Stimulated activated naive CD4-positive, alpha-beta T cell (primary cell): ENCODE results near the gene LDLRAD4.

Experiments
- DNase-seq, 6 experiments: peaks; one replicate each; lab custom pipeline; 2025; lab: John Stamatoyannopoulos, UW

Gene LDLRAD4

GRCh38 chr18:13550418-13551304 lies 332.1 kb downstream of the LDLRAD4 start:
- DNase-seq: no peak

DNA sequence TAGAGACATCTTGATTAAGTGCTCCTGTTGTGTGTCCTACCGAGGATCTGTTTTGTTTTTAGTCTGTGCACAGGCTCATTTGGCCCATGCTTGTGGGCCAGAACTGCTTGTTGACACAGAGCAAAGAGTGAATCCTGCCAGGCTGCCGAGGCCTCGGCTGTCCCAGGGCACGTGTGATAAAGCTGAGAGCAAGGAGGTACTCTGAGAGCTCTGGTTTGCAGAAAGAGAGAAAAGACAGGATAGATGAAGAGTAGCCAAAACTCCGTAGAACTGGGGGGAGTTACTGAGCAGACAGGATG lies 332.7 kb downstream of the LDLRAD4 start:
- DNase-seq: no peak

DNA sequence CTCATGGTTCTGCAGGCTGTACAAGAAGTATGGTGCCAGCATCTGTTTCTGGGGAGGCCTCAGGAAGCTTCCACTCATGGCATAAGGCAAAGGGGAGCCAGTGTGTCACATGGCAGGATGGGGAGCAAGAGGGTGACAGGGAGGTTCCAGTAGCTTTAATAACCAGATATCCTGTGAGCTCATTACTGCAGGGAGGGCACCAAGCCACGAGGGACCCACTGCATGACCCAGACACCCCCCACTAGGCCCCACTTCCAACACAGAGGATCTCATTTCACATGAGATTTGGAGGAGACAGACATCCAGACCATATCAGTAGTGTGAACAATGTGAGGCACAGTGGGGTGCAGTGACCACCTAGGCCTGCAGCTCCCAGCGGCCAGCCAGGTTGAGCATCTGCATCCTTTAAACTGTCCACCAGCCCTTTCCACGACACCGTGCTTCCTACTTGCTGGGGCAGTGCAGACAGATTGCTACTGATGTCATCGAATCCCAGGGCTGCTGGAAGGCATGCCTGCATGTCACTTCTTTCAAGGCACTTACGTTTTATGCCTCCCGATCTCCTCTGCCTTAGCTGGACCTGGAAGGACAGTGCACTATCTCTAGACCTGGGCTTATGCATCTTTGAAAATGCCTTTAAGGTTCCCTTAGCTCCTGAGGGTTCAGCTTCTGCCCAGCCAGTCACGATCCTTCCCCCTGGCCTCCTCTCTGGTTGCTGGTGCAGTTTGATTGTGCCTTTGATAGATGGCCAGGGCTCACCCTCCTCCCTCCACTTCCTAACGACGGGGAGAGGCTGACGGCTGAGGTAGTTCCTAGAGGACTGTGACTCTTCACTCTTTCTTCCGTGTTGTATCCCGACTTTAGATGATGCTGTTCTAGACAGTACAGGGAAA lies 333.5 kb downstream of the LDLRAD4 start:
- DNase-seq: no peak

DNA sequence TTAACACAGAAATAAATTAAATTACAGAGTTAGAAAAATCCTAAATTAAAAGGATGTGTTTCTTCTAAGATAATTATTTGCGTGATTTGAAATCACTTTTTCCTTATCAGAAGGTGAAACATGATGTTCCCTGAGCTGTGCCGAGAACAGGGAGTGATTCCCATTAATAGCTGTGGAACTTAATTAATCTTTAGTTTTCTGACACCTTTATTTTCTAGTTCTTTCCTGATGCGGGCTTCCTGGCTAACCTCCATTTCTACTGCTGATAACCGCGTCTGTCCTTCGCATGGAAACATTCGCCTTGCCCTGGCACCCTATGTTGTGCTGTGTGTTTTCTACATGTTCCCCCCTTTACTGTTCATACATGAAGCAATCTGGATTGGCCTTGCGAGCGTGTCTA lies 334.9 kb downstream of the LDLRAD4 start:
- no peak for DNase-seq

DNA sequence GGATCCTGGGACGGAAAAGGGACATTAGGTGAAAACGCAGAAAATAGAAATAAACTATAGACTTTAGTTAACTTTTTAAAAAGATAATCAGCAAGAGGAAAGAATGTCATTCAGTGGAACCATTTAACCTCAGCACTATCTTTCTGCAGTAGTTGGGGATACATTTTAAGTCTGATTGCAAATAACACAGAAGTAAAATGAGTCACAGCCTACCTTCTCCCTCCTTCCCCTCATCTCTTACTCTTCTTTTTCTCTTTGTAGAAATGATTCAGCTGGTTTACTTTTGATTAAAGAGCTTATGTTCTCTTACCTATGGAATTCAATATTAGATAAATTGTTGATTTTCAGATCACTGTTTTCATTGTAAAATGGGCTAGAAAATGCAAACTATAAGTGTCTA lies 336.6 kb downstream of the LDLRAD4 start:
- DNase-seq: no peak

- DNase-seq: no peak
Observed at GRCh38 chr18:13555865-13556264, 337.3 kb downstream of the LDLRAD4 start.

DNA sequence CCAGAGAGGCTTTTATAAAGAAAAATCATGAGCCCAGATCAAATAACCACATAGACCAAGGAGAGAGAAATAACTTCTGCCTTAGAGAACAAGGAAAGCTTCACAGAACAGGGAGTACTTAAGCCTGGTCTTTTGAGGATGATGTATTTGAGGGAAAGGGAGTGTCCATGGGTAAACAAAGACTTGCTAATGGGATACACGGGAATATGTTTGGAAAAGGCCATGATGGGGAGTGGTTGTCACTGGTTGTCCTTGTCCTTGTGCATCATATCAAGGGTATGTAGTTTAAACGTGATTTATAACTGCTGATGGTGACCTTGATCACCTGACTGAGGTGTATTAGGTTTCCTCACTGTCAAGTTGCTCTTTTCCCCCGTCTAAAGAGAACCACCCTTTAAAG lies 337.9 kb downstream of the LDLRAD4 start:
- DNase-seq: no peak

DNA sequence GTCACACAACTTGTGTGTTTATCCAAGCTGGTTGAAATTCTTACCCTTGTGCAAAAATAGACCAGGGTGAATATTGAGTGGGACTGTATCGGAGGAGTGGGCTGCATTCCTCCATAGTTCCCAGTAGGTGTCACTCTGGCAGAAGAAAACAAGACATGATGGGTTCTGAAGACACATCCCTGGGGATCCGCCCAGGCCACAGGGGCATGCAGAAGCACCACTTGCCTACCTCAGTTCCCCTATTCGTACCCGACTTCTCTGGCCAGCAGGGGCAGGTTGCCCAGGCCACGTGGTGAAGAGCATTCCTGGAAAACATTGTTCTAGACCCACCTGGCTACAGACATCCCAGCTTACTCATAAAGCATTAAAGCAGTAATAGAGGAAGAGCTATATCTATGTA lies 339.6 kb downstream of the LDLRAD4 start:
- DNase-seq: peak in 2 of 6 experiments; percentile 8 to 24

GRCh38 chr18:13558790-13559189 lies 340.2 kb downstream of the LDLRAD4 start:
- DNase-seq: no peak

- no peak for DNase-seq
Observed at GRCh38 chr18:13559754-13560153, 341.2 kb downstream of the LDLRAD4 start.

DNA sequence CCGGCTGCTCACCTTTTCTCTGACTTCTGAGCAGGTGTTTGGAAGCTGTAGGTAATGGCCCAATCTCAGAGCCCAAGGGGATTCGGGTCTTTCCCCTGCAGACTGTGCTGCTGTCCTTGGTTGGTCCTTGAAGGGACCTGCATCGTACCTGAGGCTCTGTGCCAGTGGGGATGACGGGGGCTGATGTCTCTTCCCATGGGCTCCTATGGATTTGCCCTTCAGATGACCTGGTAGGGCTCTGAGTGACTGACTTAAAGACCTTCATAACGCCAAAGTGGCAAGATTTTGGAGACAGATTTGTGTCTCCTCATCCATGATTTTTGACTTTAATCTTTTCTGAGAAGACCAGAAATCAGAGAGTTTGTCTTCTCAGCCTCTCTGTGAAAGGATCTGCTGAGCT lies 341.7 kb downstream of the LDLRAD4 start:
- no peak for DNase-seq

DNA sequence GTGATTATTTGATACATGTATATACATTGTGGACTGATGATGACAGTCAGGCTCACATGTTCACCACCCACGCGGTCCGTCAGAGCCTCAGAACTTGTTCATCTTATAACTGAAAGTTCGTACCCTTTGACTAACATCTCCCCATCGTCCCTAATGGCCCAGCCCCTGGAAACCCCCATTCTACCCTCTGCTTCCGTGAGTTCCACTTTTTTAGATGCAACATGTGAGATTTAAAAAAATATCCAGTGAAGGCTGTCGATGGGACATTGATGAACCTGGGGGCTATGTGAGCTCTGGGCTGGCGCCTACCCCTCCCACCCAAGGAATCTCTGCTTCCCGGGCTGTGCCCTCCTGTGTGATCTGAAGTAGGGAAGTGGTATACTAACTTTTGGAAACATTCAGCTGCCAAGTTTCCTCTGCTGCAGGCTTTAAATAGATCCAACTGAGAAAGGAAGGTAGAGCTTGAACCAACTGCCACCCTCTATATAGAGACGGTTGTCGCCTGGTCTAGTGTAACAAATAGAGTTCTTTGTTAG lies 344.0 kb downstream of the LDLRAD4 start:
- DNase-seq: peak in 1 of 6 experiments; percentile 3

GRCh38 chr18:13563390-13563805 lies 344.8 kb downstream of the LDLRAD4 start:
- DNase-seq: no peak

DNA sequence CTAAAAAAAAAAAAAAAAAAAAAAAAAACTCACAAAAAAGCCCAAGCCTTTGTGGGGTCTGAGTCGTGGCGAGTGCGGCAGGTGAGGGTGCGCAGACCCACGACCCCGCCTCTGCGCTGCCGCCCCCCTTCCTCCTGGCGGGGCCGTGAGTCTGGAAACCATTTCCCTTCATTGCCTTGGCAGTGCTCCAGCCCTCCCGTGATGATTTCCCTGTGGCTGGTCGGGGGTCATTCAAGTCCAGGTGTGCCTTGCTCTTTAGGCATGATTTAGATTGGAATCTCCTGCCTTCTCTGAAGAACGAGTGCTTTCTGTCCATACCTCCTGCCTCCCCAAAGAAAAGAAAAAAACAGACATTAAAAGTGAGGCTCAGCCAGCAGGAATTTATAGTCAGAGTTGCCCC lies 346.0 kb downstream of the LDLRAD4 start:
- no peak for DNase-seq

- DNase-seq: no peak
Observed at GRCh38 chr18:13565228-13565627, 346.7 kb downstream of the LDLRAD4 start.

DNA sequence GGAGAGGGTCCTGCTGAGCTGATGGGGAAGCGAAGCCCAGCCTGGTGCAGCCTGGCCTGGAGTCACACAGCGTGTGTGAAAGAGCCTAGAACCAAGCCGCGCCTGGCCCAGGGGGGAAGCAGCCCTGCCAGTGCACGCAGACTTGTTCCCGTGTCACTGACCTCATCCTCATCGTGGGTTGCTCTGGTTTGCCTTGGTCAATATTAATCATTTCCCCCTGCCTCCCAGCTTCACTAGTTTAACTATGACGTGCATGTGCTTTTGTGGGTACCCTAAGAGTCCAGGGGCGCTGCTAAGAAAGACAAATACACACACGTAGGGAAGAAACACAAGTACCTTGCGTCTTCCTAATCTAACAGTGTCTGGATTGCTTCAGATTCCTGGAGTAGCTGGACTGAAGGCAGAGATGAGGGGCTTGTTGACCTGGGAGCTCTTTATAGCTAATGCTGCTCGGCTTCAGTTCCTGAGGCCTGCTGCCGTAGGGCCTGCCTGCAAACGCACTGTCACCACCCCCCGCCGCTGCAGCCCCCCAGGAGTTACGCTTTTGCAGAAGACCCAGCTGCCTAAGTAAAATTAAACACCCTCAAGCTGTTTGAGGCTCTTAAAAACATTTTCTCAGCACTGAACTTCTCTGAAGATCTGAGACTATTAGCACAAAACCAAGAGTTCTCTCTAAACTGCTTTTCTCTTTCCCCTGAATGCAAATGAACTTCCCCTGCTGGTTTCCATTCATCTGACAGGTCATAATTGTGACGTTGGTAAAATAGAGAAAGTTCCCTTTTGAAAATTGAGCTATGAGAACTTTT lies 348.6 kb downstream of the LDLRAD4 start:
- no peak for DNase-seq

DNA sequence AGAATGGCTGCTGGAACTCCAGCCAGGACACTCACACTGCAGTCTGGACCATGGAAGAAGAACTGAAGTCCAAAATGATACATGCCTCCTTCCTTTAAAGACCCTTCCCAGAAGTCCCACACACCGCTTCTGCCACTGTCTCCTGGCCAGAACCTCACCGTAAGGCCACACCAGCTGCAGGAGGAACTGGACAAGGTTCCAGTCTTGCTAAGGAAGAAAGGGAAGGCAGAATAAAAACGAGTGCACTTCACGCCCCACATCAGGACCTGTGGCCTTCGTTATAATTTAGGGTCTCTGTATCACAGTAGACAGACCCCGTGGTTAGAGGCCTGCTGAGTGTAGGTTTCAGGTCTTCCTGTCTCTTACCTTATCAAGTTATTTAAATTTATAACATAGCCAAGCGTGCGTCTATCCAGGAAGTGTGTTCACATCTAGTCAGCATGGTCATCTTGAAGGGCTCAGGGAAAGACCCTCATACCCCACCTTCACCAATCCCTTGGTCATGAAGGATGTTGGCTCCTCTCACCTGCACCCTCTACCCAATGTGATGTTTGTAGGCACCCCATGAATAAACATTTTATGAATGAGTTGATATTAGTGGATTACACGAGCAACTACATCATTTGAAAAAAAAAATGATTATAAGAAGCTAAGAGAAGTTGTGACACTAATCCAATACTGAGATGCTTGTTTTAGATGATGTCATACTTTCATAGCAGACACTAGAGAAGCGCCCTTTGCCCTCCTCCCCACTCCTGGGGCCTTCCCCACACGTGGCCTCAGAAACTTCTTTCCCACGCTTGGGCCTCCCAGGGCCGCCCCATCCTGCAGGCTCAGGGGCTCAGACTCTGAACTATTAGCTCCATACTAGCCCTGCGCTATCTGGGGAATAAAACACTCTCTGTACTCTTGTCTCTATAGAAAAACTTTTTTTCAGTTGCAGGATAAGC lies 350.2 kb downstream of the LDLRAD4 start:
- no peak for DNase-seq

DNA sequence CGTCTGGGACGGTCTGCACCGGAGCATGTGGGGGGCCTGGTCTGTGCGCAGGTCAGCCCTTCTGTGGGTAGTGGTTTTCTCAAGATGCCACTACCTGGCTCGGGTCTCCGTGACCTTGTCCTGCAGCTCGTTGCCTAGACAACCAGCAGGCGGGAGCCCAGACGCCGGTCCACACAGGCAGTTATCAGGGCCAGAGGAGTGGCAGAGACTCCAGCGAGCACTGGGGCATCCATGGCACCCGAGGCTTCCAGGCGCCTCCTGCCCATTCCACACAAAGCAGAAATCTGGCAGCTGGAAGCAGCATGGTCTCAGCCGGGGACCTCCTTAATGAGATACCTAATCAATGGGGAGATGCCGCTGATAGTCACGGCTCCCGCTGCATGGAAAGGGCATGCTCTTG lies 351.7 kb downstream of the LDLRAD4 start:
- DNase-seq: no peak

DNA sequence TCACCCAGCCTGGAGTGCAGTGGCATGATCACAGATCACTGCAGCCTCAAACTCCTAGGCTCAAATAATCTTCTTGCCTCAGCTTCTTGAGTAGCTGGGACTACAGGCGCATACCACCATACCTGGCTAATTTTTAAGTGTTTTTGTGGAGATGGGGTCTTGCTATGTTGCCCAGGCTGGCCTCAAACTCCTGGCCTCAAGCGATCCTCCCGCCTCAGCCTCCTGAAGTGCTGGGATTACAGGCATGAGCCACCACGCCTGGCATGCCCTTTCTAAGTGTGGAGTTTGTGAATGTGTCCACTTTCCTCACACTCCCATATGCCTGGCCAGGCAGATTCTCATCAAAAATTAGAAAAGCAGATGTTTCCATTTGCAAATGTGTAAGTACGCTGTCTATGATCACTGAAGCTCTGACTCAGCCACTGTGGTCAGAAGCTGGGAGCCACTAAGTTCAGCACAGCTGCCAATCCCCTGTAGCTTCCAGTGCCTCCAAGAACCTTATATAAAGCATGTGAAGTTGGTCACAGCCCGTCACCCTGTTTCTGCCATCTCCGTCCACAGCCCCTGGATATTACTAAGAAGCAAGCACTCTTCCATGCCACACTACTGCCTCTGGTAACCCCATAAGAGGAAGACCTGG lies 352.4 kb downstream of the LDLRAD4 start:
- DNase-seq: no peak

DNA sequence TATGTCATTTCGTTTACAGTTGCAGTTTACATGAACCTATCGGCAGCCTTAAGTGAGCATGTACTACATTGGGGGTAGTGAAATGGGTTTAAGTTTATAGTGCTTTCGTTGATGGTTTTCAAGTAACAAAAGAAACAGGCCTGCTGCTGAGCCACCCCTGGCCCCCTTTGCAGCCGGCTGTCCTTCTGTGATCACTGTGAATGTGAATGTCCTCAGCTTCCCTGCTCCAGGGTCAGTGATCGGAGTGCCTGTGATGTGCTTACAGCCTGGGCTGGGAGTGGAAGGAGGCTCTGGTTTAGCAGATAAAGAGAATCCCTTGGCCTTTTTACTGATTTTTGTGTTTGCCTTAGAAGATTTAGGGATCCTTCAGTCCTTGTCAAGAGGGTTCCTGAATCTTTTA lies 353.6 kb downstream of the LDLRAD4 start:
- DNase-seq: no peak
